ENCODE data around the gene DGKD.

DNA sequence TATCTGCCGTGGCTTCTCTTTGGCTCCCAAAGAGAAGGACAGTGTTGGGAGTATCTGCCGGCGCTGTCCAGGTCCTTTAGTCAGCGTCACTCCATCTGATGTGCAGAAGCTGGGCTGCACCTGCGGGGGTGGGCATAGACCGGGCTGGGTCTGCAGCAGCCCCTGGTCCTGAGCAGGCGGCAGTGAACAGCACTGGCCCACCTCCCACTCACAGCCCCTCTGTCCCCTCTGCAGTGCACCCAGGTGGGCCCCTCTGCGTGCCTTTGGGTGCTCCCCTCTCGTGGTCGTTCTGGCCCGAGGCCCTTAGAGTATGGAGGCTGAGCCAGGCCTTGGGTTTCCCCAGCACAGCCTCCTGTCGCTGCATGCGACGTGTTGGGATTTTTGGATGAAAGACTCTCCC, 116.5 kb downstream of the DGKD start:
- TF ChIP-seq SNAI2 (CRISPR knock-in tag; IDR thresholded peaks at IDR 0.05) (no peak), PPARA (CRISPR knock-in tag; IDR thresholded peaks at IDR 0.05; ENCODE audit: borderline replicate concordance) (no peak), TCF4 (CRISPR knock-in tag; IDR thresholded peaks at IDR 0.05; ENCODE audit: borderline replicate concordance) (no peak), BACH2 (CRISPR knock-in tag; IDR thresholded peaks at IDR 0.05; ENCODE audit: borderline replicate concordance) (no peak), ZNF565 (CRISPR knock-in tag; conservative IDR thresholded peaks at IDR 0.05; ENCODE audit: low read depth) (no peak), ZFP3 (CRISPR knock-in tag; IDR thresholded peaks at IDR 0.05) (no peak), RARB (CRISPR knock-in tag; IDR thresholded peaks at IDR 0.05) (no peak)
- TF ChIP-seq, protein P1, sequence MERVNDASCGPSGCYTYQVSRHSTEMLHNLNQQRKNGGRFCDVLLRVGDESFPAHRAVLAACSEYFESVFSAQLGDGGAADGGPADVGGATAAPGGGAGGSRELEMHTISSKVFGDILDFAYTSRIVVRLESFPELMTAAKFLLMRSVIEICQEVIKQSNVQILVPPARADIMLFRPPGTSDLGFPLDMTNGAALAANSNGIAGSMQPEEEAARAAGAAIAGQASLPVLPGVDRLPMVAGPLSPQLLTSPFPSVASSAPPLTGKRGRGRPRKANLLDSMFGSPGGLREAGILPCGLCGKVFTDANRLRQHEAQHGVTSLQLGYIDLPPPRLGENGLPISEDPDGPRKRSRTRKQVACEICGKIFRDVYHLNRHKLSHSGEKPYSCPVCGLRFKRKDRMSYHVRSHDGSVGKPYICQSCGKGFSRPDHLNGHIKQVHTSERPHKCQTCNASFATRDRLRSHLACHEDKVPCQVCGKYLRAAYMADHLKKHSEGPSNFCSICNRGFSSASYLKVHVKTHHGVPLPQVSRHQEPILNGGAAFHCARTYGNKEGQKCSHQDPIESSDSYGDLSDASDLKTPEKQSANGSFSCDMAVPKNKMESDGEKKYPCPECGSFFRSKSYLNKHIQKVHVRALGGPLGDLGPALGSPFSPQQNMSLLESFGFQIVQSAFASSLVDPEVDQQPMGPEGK (CRISPR knock-in tag; IDR thresholded peaks at IDR 0.05; ENCODE audit: borderline replicate concordance): no peak
- TF ChIP-seq, protein P2, sequence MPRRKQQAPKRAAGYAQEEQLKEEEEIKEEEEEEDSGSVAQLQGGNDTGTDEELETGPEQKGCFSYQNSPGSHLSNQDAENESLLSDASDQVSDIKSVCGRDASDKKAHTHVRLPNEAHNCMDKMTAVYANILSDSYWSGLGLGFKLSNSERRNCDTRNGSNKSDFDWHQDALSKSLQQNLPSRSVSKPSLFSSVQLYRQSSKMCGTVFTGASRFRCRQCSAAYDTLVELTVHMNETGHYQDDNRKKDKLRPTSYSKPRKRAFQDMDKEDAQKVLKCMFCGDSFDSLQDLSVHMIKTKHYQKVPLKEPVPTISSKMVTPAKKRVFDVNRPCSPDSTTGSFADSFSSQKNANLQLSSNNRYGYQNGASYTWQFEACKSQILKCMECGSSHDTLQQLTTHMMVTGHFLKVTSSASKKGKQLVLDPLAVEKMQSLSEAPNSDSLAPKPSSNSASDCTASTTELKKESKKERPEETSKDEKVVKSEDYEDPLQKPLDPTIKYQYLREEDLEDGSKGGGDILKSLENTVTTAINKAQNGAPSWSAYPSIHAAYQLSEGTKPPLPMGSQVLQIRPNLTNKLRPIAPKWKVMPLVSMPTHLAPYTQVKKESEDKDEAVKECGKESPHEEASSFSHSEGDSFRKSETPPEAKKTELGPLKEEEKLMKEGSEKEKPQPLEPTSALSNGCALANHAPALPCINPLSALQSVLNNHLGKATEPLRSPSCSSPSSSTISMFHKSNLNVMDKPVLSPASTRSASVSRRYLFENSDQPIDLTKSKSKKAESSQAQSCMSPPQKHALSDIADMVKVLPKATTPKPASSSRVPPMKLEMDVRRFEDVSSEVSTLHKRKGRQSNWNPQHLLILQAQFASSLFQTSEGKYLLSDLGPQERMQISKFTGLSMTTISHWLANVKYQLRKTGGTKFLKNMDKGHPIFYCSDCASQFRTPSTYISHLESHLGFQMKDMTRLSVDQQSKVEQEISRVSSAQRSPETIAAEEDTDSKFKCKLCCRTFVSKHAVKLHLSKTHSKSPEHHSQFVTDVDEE (CRISPR knock-in tag; IDR thresholded peaks at IDR 0.05): no peak
- TF ChIP-seq, protein P3, sequence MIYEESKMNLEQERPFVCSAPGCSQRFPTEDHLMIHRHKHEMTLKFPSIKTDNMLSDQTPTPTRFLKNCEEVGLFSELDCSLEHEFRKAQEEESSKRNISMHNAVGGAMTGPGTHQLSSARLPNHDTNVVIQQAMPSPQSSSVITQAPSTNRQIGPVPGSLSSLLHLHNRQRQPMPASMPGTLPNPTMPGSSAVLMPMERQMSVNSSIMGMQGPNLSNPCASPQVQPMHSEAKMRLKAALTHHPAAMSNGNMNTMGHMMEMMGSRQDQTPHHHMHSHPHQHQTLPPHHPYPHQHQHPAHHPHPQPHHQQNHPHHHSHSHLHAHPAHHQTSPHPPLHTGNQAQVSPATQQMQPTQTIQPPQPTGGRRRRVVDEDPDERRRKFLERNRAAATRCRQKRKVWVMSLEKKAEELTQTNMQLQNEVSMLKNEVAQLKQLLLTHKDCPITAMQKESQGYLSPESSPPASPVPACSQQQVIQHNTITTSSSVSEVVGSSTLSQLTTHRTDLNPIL (CRISPR knock-in tag; IDR thresholded peaks at IDR 0.05; ENCODE audit: low read depth): no peak

Data from SK-N-SH treated with all-trans-retinoic acid at 6 μM for 48 hours (cell line).